ENCODE measurements around the gene MBD3L2.
"Not testable (repeated sequence)": the region's sequence is repeated elsewhere in the genome, so short reads cannot be mapped to it uniquely, and the experiment has no call there.

The MBD3L2 gene

GRCh38 chr19:7049021-7049420, at the start of gene MBD3L2:
Gene MBD3L2, plus strand, starts transcription at chr19:7049321. Its CDS starts 53 bp downstream, at chr19:7049374.
- not testable (repeated sequence) for H3K4me3 ChIP-seq (ENCODE audit: low read depth, low read length); DNase-seq (ENCODE audit: low read depth)

GRCh38 chr19:6999933-7000332, 49.2 kb upstream of the MBD3L2 start:
- TF ChIP-seq, protein P1, sequence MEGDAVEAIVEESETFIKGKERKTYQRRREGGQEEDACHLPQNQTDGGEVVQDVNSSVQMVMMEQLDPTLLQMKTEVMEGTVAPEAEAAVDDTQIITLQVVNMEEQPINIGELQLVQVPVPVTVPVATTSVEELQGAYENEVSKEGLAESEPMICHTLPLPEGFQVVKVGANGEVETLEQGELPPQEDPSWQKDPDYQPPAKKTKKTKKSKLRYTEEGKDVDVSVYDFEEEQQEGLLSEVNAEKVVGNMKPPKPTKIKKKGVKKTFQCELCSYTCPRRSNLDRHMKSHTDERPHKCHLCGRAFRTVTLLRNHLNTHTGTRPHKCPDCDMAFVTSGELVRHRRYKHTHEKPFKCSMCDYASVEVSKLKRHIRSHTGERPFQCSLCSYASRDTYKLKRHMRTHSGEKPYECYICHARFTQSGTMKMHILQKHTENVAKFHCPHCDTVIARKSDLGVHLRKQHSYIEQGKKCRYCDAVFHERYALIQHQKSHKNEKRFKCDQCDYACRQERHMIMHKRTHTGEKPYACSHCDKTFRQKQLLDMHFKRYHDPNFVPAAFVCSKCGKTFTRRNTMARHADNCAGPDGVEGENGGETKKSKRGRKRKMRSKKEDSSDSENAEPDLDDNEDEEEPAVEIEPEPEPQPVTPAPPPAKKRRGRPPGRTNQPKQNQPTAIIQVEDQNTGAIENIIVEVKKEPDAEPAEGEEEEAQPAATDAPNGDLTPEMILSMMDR (IDR thresholded peaks at IDR 0.05; ENCODE audit: insufficient read depth, low read depth, low read length, missing control alignments): no peak
- no peak overlapping the region for H3K4me3 ChIP-seq (ENCODE audit: low read depth, low read length)
- no peak for DNase-seq (ENCODE audit: low read depth)

DNA sequence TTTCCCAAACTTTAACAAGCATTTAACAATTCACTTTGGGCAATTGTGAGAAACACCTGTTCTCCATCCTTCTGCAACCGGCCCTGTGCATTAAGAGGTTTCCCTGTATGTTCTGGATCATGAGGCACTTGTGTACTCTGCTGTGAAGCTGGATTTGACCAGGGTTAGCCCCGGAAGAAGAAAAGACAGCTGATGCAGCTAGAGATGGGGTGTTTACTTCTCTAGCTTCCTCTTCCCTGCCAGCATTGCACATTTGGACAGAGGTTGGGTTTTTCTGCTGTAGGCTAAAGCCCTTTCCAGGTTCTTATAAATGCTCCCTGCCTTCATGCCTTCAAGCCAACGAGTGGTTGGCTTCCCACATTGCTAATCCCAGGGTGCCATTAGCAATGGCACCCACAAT, 48.8 kb upstream of the MBD3L2 start:
- TF ChIP-seq, protein P1 (IDR thresholded peaks at IDR 0.05; ENCODE audit: insufficient read depth, low read depth, low read length, missing control alignments): no peak
- no peak for DNase-seq (ENCODE audit: low read depth)
- no peak overlapping the region for H3K4me3 ChIP-seq (ENCODE audit: low read depth, low read length)

- no peak overlapping the region for H3K4me3 ChIP-seq (ENCODE audit: low read depth, low read length)
- no peak for DNase-seq (ENCODE audit: low read depth)
- TF ChIP-seq, protein P1 (IDR thresholded peaks at IDR 0.05; ENCODE audit: insufficient read depth, low read depth, low read length, missing control alignments): no peak
These were observed 48.3 kb upstream of the MBD3L2 start for GRCh38 chr19:7000816-7001215.

DNA sequence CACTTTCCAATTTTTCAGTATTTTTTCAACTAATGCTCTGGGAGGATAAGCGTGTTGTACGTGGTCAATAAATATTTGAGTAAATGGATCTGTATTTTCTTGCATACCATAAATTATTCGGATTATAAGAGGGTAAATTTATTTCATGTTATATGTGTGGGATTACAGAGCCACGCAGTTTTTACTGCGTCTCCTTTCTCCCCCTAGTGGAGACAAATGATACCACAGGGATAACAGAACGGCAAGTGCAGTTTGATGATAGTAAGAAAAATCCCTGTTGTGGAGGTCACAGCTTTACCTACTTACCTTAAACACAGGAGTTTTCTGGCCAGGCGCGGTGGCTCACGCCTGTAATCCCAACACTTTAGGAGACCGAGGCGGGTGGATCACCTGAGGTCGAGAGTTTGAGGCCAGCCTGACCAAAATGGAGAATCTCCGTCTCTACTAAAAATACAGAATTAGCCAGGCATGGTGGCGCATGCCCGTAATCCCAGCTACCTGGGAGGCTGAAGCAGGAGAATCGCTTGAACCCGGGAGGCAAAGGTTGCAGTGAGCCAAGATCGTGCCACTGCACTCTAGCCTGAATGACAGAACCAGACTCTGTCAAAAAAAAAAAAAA, 44.7 kb upstream of the MBD3L2 start:
- TF ChIP-seq, protein P1 (IDR thresholded peaks at IDR 0.05; ENCODE audit: insufficient read depth, low read depth, low read length, missing control alignments): no peak
- no peak overlapping the region for H3K4me3 ChIP-seq (ENCODE audit: low read depth, low read length)
- DNase-seq (ENCODE audit: low read depth): no peak

DNA sequence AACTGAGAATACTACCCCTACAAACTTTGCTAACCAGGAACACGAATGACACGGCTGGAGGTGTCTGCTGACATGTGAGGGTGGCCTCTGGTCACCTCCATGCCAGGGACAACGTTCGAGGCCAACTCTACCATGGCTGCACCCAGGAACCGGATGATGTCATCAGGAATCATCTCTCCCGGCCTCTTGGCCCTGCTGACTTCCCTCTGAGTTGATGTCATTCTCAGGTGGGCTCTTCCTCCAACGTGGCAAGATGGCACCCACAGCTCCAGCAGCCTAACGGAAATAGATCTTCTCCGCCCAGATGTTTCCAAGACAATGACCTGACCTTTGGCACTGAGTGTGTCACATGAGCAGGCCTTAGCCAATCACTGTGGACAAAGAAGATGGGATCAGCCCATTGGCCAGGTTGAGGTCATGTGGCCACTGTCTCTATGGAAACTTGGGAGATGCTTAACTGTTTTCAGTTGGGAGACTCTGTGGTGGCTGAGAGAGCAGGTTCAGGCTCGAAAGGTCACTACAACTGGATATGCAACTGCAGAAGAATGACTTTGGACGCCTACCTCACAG, 42.9 kb upstream of the MBD3L2 start:
- no peak overlapping the region for H3K4me3 ChIP-seq (ENCODE audit: low read depth, low read length)
- no peak for DNase-seq (ENCODE audit: low read depth)
- TF ChIP-seq, protein P1 (IDR thresholded peaks at IDR 0.05; ENCODE audit: insufficient read depth, low read depth, low read length, missing control alignments): no peak

DNA sequence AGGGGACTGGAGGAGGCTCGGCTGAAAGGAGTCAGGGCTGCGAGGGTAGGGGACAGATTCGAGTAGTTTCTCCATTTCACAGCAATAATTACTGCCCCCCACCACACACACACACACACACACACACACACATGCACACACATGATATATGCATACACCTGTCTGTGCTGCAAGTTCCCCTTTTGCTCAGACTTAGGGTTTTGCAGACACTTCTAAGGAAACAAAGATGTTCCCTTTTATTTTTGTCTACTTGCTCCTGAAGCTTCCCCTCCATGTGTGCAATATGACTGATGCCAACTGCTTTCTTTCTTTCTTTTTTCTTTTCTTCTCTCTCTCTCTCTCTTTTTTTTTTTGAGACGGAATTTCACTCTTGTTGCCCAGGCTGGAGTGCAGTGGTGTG, 41.3 kb upstream of the MBD3L2 start:
- DNase-seq (ENCODE audit: low read depth): no peak
- TF ChIP-seq, protein P1 (IDR thresholded peaks at IDR 0.05; ENCODE audit: insufficient read depth, low read depth, low read length, missing control alignments): no peak
- H3K4me3 ChIP-seq (ENCODE audit: low read depth, low read length): no peak overlapping the region
